ENCODE measurements around the gene PPM1M.

DNA sequence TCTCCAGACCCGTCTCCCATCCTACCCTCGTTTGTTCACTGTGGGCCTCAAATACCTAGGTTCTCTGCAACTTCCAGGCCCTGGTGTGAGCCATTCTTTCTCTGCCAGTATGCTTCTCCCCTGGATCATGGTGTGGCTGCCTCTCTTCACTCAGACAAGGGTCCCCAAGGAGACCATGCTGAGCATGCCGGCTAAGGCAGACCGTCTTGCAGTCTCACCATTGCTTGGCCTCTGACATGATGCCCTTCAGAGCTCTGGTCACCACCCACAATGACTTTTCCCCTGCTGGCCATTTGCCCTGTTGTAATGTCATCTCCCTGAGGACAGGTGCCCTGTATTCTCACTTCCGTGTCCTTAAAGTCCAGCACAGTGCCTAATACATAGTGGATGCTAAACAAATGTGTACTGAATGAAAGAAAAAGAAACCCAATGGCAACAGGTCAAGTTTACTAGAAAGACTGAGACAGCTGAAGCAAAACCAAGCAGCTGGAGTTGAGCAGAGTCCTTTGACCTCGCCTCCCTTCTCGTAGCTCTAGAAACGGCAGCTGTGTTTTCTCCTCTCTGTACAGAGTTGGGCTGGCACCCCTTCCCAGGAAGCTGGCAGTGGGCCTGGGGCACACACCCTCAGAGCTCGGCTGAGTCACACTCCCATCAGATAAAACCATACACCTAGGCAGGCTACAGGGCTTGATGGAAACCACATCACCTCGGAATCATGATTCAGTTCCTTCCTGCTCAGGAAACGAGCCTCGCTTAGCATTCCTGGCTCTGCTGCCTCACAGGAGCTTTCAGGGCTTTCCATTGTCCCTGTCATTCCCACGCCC is 28.8 kb upstream of the PPM1M start:
- TF ChIP-seq, protein P1, sequence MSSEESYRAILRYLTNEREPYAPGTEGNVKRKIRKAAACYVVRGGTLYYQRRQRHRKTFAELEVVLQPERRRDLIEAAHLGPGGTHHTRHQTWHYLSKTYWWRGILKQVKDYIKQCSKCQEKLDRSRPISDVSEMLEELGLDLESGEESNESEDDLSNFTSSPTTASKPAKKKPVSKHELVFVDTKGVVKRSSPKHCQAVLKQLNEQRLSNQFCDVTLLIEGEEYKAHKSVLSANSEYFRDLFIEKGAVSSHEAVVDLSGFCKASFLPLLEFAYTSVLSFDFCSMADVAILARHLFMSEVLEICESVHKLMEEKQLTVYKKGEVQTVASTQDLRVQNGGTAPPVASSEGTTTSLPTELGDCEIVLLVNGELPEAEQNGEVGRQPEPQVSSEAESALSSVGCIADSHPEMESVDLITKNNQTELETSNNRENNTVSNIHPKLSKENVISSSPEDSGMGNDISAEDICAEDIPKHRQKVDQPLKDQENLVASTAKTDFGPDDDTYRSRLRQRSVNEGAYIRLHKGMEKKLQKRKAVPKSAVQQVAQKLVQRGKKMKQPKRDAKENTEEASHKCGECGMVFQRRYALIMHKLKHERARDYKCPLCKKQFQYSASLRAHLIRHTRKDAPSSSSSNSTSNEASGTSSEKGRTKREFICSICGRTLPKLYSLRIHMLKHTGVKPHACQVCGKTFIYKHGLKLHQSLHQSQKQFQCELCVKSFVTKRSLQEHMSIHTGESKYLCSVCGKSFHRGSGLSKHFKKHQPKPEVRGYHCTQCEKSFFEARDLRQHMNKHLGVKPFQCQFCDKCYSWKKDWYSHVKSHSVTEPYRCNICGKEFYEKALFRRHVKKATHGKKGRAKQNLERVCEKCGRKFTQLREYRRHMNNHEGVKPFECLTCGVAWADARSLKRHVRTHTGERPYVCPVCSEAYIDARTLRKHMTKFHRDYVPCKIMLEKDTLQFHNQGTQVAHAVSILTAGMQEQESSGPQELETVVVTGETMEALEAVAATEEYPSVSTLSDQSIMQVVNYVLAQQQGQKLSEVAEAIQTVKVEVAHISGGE (tag by site-specific recombination; conservative IDR thresholded peaks at IDR 0.05; ENCODE audit: low read depth) = no peak
- TF ChIP-seq ZNF138 (tag by site-specific recombination; IDR thresholded peaks at IDR 0.05; ENCODE audit: borderline replicate concordance) (no peak), YY1 (tag by site-specific recombination; IDR thresholded peaks at IDR 0.05) (no peak), KLF7 (tag by site-specific recombination; IDR thresholded peaks at IDR 0.05; ENCODE audit: borderline replicate concordance) (no peak)
- TF ChIP-seq, protein P2, sequence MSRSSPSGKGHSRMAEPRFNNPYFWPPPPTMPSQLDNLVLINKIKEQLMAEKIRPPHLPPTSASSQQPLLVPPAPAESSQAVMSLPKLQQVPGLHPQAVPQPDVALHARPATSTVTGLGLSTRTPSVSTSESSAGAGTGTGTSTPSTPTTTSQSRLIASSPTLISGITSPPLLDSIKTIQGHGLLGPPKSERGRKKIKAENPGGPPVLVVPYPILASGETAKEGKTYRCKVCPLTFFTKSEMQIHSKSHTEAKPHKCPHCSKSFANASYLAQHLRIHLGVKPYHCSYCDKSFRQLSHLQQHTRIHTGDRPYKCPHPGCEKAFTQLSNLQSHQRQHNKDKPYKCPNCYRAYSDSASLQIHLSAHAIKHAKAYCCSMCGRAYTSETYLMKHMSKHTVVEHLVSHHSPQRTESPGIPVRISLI (tag by site-specific recombination; IDR thresholded peaks at IDR 0.05) = no peak
- TF ChIP-seq, protein P3, sequence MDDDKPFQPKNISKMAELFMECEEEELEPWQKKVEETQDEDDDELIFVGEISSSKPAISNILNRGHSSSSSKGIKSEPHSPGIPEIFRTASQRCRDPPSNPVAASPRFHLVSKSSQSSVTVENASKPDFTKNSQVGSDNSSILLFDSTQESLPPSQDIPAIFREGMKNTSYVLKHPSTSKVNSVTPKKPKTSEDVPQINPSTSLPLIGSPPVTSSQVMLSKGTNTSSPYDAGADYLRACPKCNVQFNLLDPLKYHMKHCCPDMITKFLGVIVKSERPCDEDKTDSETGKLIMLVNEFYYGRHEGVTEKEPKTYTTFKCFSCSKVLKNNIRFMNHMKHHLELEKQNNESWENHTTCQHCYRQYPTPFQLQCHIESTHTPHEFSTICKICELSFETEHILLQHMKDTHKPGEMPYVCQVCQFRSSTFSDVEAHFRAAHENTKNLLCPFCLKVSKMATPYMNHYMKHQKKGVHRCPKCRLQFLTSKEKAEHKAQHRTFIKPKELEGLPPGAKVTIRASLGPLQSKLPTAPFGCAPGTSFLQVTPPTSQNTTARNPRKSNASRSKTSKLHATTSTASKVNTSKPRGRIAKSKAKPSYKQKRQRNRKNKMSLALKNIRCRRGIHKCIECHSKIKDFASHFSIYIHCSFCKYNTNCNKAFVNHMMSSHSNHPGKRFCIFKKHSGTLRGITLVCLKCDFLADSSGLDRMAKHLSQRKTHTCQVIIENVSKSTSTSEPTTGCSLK (tag by site-specific recombination; IDR thresholded peaks at IDR 0.05) = no peak

Data from HEK293 (cell line).